HUES64 (cell line): Measurements from ENCODE around the gene TP53BP2.
"Not testable (repeated sequence)": the region's sequence is repeated elsewhere in the genome, so short reads cannot be mapped to it uniquely, and the experiment has no call there.

Experiments
- H3K27ac ChIP-seq: 2 replicates; pipeline ENCODE4 v1.7.0; 2013; ENCODE audit warnings: low read depth, low read length, inconsistent platforms
- H3K27me3 ChIP-seq: 2 replicates; pipeline ENCODE4 v1.6.1; 2013; ENCODE audit warnings: mild to moderate bottlenecking, low read length; ENCODE audit not compliant: insufficient read depth
- H3K36me3 ChIP-seq: 2 replicates; pipeline ENCODE4 v1.6.1; 2013; ENCODE audit warnings: mild to moderate bottlenecking, low read length; ENCODE audit not compliant: insufficient read depth
- H3K4me1 ChIP-seq: 2 replicates; pipeline ENCODE4 v1.6.1; 2013; ENCODE audit warnings: mild to moderate bottlenecking, low read length, moderate library complexity; ENCODE audit not compliant: insufficient read depth
- H3K4me3 ChIP-seq: 2 replicates; pipeline ENCODE4 v1.5.1; 2013; ENCODE audit warnings: mild to moderate bottlenecking, low read length, moderate library complexity
- H3K9ac ChIP-seq: 2 replicates; pipeline ENCODE4 v1.6.1; 2013; ENCODE audit warnings: mild to moderate bottlenecking, low read depth, low read length
- H3K9me3 ChIP-seq: 2 replicates; pipeline ENCODE4 v1.6.1; 2013; ENCODE audit warnings: low read depth, low read length; ENCODE audit not compliant: insufficient read depth
- WGBS: fragments of 150-250, 120-280 bp; methylation state at CpG from one replicate; pipeline ENCODE4 v1.1.7; 2013; ENCODE audit warnings: missing lambda C conversion rate; 5-methylcytosine and 5-hydroxymethylcytosine counted together

Gene TP53BP2

DNA sequence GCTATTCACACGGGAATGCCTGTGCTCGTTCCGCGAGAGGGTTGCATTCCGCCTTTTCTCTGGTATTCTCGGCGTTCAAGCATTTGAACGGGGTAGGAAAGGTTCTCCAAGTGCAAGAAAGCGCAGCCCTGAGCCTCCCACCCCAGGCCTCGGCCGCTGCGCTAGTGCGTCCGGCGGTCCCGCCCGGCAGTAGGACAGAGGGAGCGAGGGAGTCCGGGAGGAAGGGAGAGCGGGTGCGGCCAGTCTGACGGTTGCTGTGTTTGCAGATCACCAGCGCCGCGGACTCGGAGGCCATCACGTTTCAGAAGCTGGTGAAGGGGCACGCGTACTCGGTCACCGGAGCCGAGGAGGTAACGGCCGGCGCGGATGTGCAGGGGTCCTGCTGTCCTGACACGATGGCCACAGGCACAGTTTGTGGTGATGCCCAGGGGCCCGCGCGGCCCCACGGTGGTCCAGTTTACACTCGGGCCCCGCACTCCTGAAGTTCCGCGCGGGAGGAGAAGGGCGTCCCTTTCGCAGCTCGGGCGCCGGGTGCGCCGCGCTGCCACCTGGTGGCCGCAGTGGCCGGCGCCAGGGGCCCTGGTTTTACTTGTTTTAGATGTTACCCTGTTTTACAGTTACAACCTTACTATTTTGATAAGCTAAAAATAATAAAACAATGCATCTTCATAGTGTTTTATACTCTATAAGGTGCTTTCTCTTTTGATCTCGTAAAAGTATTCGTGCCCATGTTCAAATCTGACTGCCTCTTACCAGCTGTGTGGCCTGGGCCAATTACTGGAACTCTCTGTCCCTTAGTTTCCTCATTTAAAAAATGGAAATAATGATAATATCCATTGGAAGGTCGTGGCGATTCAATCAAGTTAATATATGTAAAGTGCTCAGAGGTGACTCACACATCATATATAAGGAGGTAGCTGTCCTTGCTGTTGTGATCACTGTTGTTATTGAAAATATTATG lies 96.7 kb downstream of the TP53BP2 start:
- Histone ChIP-seq H3K9me3 (no peaks in the 10 kb centered on the region), H3K36me3 (peaks cover 49% of the 10 kb centered on the region; the same call in 1 of the 2 replicates), H3K4me3 (peak overlapping the region; percentile 76), H3K27ac (peak overlapping the region; percentile 10; the same call in 1 of the 2 replicates), H3K9ac (peak overlapping the region; percentile 84), H3K4me1 (peaks cover 10% of the 10 kb centered on the region), H3K27me3 (peaks cover 23% of the 10 kb centered on the region)
- 6% methylated on average over 61 of the region's 61 CpGs for WGBS

DNA sequence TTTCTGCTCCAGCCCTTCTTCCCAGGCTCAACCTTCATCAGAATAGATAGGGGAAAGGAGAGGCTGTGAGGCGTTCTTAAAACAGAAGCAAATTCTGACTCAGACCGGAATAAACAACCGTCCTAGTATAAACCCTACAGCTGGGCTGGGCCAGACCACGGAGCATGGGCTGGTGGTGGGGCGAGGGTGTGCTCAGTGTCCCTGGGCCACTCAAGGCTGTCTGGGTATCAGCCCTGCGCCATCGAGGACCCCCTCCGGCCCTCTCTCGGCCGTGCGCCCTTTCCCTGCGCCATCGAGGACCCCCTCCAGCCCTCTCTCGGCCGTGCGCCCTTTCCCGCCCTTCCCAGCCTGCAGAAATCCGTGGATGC lies 97.4 kb downstream of the TP53BP2 start:
- Histone ChIP-seq H3K9me3 (no peaks in the 10 kb centered on the region), H3K36me3 (peaks cover 42% of the 10 kb centered on the region; the same call in 1 of the 2 replicates), H3K9ac (peak overlapping the region; percentile 84), H3K27ac (no peak overlapping the region), H3K27me3 (peaks cover 23% of the 10 kb centered on the region), H3K4me3 (peak overlapping the region; percentile 76), H3K4me1 (peaks cover 10% of the 10 kb centered on the region)
- 37% methylated on average over 18 of the region's 18 CpGs for WGBS

DNA sequence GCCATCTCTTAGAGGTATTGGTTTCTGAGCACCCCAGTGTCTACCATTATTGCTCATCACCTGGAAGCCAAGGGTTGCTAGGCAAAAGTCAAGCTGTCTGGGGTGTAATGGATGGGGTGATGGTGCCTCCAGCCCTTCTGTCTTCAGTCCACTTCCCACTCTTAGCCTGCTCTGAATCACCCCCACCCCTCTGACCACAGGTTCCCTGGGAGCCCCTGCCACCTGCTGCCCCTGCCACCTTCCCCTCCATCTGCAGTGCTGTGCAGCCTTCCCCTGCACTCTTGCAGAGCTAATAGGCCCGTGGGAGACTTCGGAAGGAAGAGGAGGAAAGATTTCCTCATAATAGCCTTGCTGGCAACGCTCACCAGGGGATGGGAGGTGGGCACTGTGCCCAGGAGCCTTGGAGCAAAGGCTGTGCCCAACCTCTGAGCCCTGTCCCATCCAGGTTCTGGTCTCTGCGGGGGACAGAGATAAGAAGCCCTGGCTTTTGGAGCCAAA lies 97.9 kb downstream of the TP53BP2 start:
- Histone ChIP-seq H3K27ac (no peak overlapping the region), H3K9me3 (no peaks in the 10 kb centered on the region), H3K27me3 (peaks cover 23% of the 10 kb centered on the region), H3K9ac (no peak overlapping the region), H3K4me1 (peaks cover 7% of the 10 kb centered on the region), H3K36me3 (peaks cover 37% of the 10 kb centered on the region; the same call in 1 of the 2 replicates), H3K4me3 (no peak overlapping the region)
- 80% methylated on average over 4 of the region's 4 CpGs for WGBS

DNA sequence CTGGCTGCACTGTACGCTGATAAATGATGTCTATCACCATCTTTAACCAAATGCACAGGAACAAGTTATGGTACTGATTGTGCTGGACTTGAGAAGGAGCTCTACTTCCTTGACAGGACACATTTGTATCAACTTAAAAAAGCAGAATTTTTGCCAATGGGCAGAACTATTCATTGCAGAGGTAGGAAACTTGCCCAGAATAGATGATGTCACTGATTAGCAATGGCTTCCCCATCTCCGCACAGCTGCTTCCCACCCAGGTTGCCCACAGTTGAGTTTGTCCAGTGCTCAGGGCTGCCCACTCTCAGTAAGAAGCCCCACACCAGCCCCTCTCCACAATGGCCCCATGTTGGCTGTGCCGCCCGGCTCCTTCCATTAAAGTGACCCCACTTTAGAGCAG lies 100.0 kb downstream of the TP53BP2 start:
- peaks cover 18% of the 10 kb centered on the region; the same call in 1 of the 2 replicates for H3K36me3 ChIP-seq
- no peak overlapping the region for H3K9ac ChIP-seq

DNA sequence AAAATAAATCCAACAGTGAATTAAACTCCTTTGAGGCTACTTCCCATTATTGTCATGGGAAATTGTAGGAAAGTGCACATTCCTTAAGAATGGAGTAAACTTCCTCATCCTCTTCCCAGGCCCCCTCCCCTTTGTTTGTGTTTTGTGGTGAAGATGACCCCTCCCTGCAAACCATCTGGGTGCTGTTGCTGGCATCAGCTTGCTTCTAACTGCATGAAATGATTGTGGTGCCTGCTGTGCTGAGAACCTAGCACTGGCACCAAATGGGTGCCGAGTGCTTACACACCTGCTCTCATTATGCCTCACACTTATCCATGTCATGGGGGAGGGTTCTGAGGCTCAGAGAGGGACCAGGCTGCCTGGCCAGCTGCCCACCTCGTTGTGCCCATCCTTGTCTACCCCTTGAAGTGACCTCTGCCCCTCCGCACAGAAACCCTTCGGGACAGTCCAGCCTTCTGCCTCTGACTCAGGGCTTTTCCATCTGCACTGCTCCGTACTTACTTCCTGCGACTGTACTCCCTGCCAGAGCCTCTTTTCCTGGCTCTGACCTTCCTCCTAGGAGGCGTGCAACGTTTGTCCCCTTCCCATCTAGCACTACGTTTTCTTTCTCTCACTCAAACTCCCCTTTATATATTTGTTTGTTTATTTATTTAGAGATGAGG lies 102.8 kb downstream of the TP53BP2 start:
- H3K9me3 ChIP-seq = no peaks in the 10 kb centered on the region
- no peak overlapping the region for H3K9ac ChIP-seq
- H3K4me1 ChIP-seq = no peaks in the 10 kb centered on the region
- no peak overlapping the region for H3K4me3 ChIP-seq
- peaks cover 12% of the 10 kb centered on the region for H3K27me3 ChIP-seq
- 93% methylated on average over 9 of the region's 9 CpGs for WGBS
- no peak overlapping the region for H3K27ac ChIP-seq
- peaks cover 11% of the 10 kb centered on the region; the same call in 1 of the 2 replicates for H3K36me3 ChIP-seq

More for the DNA sequence above, 100.0 kb downstream of the TP53BP2 start:
- Histone ChIP-seq H3K9me3 (no peaks in the 10 kb centered on the region), H3K4me3 (no peak overlapping the region), H3K27me3 (peaks cover 23% of the 10 kb centered on the region), H3K4me1 (no peaks in the 10 kb centered on the region), H3K27ac (no peak overlapping the region)
- WGBS = 95% methylated on average over 4 of the region's 4 CpGs

DNA sequence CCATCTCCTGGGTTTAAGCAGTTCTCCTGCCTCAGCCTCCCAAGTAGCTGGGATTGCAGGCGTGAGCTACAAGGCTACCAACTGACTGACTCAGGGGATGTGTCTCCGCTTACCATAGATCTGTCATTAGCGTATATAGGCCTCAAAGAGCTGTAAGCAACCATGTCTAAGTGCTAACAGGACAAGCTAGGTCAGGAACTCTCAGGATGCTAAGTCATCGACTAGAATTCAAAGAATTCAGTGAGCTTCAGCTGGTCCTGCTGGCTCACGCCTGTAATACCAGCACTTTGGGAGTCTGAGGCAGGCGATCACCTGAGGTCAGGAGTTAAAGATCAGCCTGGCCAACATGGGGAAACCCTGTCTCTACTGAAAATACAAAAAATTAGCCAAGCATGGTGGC lies 103.9 kb downstream of the TP53BP2 start:
- no peak overlapping the region for H3K27ac ChIP-seq
- H3K36me3 ChIP-seq = peaks cover 7% of the 10 kb centered on the region; the same call in 1 of the 2 replicates
- H3K9ac ChIP-seq = no peak overlapping the region
- H3K9me3 ChIP-seq = no peaks in the 10 kb centered on the region
- 89% methylated on average over 6 of the region's 6 CpGs for WGBS
- H3K4me1 ChIP-seq = no peaks in the 10 kb centered on the region
- peaks cover 1% of the 10 kb centered on the region for H3K27me3 ChIP-seq
- H3K4me3 ChIP-seq = no peak overlapping the region

DNA sequence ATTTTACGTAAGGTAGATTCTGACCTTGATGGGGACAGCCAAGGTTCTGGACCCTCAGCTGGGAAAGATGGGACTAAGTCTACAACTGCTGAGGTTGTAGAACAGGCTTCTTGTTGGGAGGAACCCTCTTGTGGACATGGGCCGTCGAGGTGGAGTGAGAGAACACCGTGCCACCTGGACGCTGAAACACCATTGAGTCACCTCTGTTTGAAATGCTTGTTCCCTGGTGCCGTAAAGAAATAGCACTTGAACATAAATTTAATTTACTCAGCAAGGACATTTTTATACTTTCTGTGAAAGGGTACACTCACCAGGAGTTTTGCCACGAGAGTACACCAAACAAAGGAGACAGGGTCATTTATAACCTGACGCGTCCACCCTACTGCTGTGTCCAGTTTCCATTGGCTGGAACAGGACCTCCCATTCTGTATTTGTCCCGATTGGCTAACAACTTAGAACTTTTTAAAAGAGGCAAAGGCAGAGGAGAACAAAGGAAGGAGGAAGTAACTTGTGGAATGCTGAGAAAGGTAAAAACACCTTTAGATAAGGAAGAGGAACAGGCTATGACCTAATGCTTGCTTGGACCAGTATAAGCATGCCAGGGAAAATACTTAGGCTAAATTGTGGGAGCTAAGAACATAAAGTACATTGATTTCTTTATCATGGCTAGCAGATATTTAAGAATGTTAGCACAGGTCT lies 105.6 kb downstream of the TP53BP2 start:
- H3K9me3 ChIP-seq, H3K9ac ChIP-seq, H3K4me1 ChIP-seq, H3K27me3 ChIP-seq, H3K36me3 ChIP-seq, H3K4me3 ChIP-seq, H3K27ac ChIP-seq: not testable (repeated sequence)
- WGBS = 84% methylated on average over 10 of the region's 10 CpGs

DNA sequence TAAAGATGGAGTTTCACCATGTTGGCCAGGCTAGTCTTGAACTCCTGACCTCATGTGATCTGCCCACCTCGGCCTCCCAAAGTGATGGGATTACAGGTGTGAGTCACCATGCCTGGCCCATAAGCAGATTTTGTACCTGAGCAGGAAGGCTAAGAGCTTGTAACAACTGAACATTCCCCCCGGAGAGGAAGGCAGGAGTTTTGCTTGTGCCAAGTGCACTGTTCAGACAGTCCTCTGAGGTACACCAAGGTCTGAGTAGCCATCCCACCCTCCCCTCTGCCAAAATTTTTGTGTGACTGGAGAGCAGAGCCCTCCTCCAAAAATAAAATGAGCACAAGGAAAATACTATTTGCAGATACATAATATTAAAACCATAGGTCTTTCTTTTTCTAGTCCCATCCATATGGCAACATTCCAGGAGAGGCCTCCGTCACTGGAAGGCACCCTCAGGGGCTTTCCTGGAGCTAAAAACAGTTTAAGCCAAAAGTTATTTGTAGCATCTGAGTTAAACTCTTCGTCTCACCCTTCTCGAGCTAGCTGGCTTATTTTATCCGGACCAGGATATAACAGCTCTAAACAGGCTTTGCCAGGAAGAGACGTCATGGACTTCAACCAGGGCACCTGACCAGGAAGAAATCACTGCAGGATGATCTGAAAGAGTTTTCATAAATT lies 106.2 kb downstream of the TP53BP2 start:
- no peak overlapping the region for H3K9ac ChIP-seq
- no peaks in the 10 kb centered on the region for H3K9me3 ChIP-seq
- no peaks in the 10 kb centered on the region for H3K4me1 ChIP-seq
- H3K36me3 ChIP-seq = peaks cover 4% of the 10 kb centered on the region; the same call in 1 of the 2 replicates
- H3K27ac ChIP-seq = no peak overlapping the region
- WGBS = 94% methylated on average over 7 of the region's 7 CpGs
- no peaks in the 10 kb centered on the region; the same call in 1 of the 2 replicates for H3K27me3 ChIP-seq
- no peak overlapping the region for H3K4me3 ChIP-seq

DNA sequence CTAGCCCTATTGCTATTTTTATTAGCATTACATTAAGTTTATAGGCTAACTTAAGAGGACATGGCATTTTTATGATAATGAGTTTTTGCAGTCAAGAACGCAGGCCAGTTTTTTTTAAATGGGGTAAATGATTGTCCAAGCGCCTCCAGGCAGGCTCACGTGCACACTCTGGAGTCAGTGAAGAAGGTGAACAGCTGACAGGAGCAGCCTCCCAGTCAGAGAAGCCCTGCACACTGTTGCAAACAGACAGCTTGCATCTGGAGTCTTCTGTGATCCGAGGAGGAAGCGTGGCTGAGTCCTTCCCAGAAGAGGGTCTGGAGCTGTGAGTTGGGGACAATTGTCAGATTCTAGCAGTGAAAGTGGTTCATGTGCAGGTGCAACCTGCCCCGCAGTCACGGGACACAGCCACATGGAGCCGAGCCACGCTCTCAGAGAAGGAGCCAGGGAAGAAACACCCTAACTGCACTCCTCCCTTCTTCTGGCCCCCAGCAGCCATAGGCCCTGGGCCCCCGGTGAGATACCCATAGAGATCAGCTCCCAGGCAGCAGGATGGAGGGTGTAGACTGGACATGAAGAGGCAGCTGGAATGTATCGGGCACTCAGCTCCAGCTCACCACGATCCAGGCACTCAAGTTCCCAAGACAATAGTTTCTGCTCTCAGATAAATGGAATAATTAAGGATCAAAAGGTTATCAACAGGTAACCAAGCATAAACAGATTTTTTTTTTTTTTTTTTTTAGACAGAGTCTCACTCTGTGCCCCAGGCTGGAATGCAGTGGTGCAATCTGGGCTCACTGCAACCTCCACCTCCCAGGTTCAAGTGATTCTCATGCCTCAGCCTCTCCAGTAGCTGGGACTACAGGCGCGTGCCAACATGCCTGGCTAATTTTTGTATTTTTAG lies 107.0 kb downstream of the TP53BP2 start:
- H3K4me1 ChIP-seq = peaks cover 6% of the 10 kb centered on the region
- WGBS = 96% methylated on average over 14 of the region's 14 CpGs

More for the DNA sequence above, 107.0 kb downstream of the TP53BP2 start:
- Histone ChIP-seq H3K9me3 (no peaks in the 10 kb centered on the region), H3K27me3 (no peaks in the 10 kb centered on the region; the same call in 1 of the 2 replicates), H3K9ac (no peak overlapping the region), H3K27ac (no peak overlapping the region), H3K4me3 (no peak overlapping the region), H3K36me3 (peaks cover 4% of the 10 kb centered on the region; the same call in 1 of the 2 replicates)
